Liver (tissue), 9 donors: ENCODE data around the gene KIF6. TPM values are rescaled to one million over a fixed set of nuclear protein-coding genes. Genes with fewer than 3 reads are reported as not detected.

Experiments used
- DNase-seq: peaks from one replicate; pipeline ENCODE4 v3.0.0-alpha.2; 2017; ENCODE audit warnings: low spot score
- H3K27ac ChIP-seq, 2 donors: one replicate each; pipeline ENCODE4 v1.7.0; 2013; ENCODE audit warnings: inconsistent platforms in 2 of 2, low read length in 2 of 2, control low read depth in 1 of 2, low read depth in 1 of 2, mild to moderate bottlenecking in 1 of 2
- H3K27me3 ChIP-seq, 4 donors: one replicate each; pipeline versions ENCODE4 v1.6.1 to v1.7.0; 2013; ENCODE audit warnings: low read length in 3 of 4, inconsistent platforms in 1 of 4, mild to moderate bottlenecking in 1 of 4, moderate library complexity in 1 of 4; ENCODE audit not compliant: control insufficient read depth in 4 of 4, insufficient read depth in 4 of 4
- H3K36me3 ChIP-seq, 4 donors: one replicate each; pipeline versions ENCODE4 v1.6.1 to v1.7.0; 2013; ENCODE audit warnings: low read length in 3 of 4, mild to moderate bottlenecking in 3 of 4, low read depth in 1 of 4, moderate library complexity in 1 of 4; ENCODE audit not compliant: control insufficient read depth in 4 of 4, insufficient read depth in 3 of 4
- H3K4me1 ChIP-seq, 4 donors: one replicate each; pipeline versions ENCODE4 v1.6.1 to v1.7.0; 2013; ENCODE audit warnings: low read length in 3 of 4, mild to moderate bottlenecking in 3 of 4, moderate library complexity in 1 of 4; ENCODE audit not compliant: control insufficient read depth in 4 of 4, insufficient read depth in 4 of 4
- H3K4me3 ChIP-seq, 3 donors: one replicate each; pipeline versions ENCODE4 v1.6.1 to v1.7.0; 2013; ENCODE audit warnings: low read length in 3 of 3, control low read depth in 1 of 3, low read depth in 1 of 3, mild to moderate bottlenecking in 1 of 3
- H3K9ac ChIP-seq, 2 donors: one replicate each; pipeline ENCODE4 v1.7.0; 2013; ENCODE audit warnings: low read length in 2 of 2, mild to moderate bottlenecking in 2 of 2, moderate library complexity in 2 of 2, control low read depth in 1 of 2, low read depth in 1 of 2
- H3K9me3 ChIP-seq, 4 donors: one replicate each; pipeline versions ENCODE4 v1.6.1 to v1.7.0; 2013; ENCODE audit warnings: low read length in 3 of 4; ENCODE audit not compliant: control insufficient read depth in 4 of 4
- CTCF ChIP-seq: fragments of 150-350 bp; IDR thresholded peaks from 2 replicates; pipeline ENCODE4 v1.5.1; 2017; ENCODE audit warnings: improper control_type of control experiment, low read depth, low read length; ENCODE audit not compliant: missing input control
- EGR1 ChIP-seq, 2 donors: IDR thresholded peaks; 2 replicates each; pipeline ENCODE4 v1.6.1; 2016 to 2018; ENCODE audit warnings: antibody characterized with exemption in 2 of 2, low read depth in 2 of 2
- FOXA1 ChIP-seq: IDR thresholded peaks from 2 replicates; pipeline ENCODE4 v1.6.1; 2016; ENCODE audit warnings: antibody characterized with exemption
- FOXA2 ChIP-seq: IDR thresholded peaks from 2 replicates; pipeline ENCODE4 v1.6.1; 2016; ENCODE audit warnings: antibody characterized with exemption
- GABPA ChIP-seq, 2 donors: IDR thresholded peaks in 1 of 2; conservative IDR thresholded peaks in 1 of 2; 2 replicates each; pipeline ENCODE4 v1.6.1; 2016; ENCODE audit warnings: antibody characterized with exemption in 2 of 2, mild to moderate bottlenecking in 1 of 2, moderate library complexity in 1 of 2
- HNF4A ChIP-seq, 2 donors: conservative IDR thresholded peaks; 2 replicates each; pipeline ENCODE4 v1.6.1; 2016; ENCODE audit warnings: antibody characterized with exemption in 2 of 2, mild to moderate bottlenecking in 2 of 2
- HNF4G ChIP-seq: IDR thresholded peaks from 2 replicates; pipeline ENCODE4 v1.6.1; 2016; ENCODE audit warnings: antibody characterized with exemption
- JUND ChIP-seq, 2 donors: IDR thresholded peaks; 2 replicates each; pipeline ENCODE4 v1.6.1; 2016; ENCODE audit warnings: antibody characterized with exemption in 2 of 2
- NR2F2 ChIP-seq: IDR thresholded peaks from 2 replicates; pipeline ENCODE4 v1.6.1; 2016; ENCODE audit warnings: antibody characterized with exemption
- RAD21 ChIP-seq, 2 donors: IDR thresholded peaks; 2 replicates each; pipeline ENCODE4 v1.6.1; 2016; ENCODE audit warnings: antibody characterized with exemption in 2 of 2, mild to moderate bottlenecking in 2 of 2
- RXRA ChIP-seq, 2 donors: IDR thresholded peaks; 2 replicates each; pipeline ENCODE4 v1.6.1; 2017 to 2018; ENCODE audit warnings: antibody characterized with exemption in 2 of 2, mild to moderate bottlenecking in 1 of 2
- SP1 ChIP-seq: IDR thresholded peaks from 2 replicates; pipeline ENCODE4 v1.6.1; 2018; ENCODE audit warnings: antibody characterized with exemption, mild to moderate bottlenecking
- TAF1 ChIP-seq: conservative IDR thresholded peaks from 2 replicates; pipeline ENCODE4 v1.6.1; 2016; ENCODE audit warnings: antibody characterized with exemption, mild to moderate bottlenecking
- YY1 ChIP-seq: IDR thresholded peaks from 2 replicates; pipeline ENCODE4 v1.6.1; 2016; ENCODE audit warnings: antibody characterized with exemption, mild to moderate bottlenecking
- ZBTB33 ChIP-seq: IDR thresholded peaks from 2 replicates; pipeline ENCODE4 v1.6.1; 2016; ENCODE audit warnings: antibody characterized with exemption
- WGBS: extraction: QIAGEN DNeasy Blood & Tissue Kit; methylation state at CpG from one replicate; pipeline ENCODE4 v1.1.7; 2013; 5-methylcytosine and 5-hydroxymethylcytosine counted together
- polyA plus RNA-seq, 2 donors: library from polyadenylated mRNA; stranded (reverse) in 1 of 2; unstranded in 1 of 2; fragments of 200-250 nt in 1 of 2; fragments of >200 nt in 1 of 2; fragmentation: Nextera tagmentation in 1 of 2; extraction: Ambion mirVana in 1 of 2; gene quantifications; one replicate each; pipeline versions ENCODE4 v1.2.1 to v1.2.3, GENCODE V29; 2013 to 2015
- total RNA-seq, 2 donors: library from RNA; depleted of rRNA; stranded (reverse); fragments of >200 nt; gene quantifications; one replicate each; pipeline ENCODE4 v1.2.3, GENCODE V29; 2014
- TF ChIP-seq, protein P1 (sequence below): IDR thresholded peaks from 2 replicates; pipeline ENCODE4 v1.6.1; 2016; ENCODE audit warnings: antibody characterized with exemption
- TF ChIP-seq, protein P2 (sequence below): IDR thresholded peaks from 2 replicates; pipeline ENCODE4 v1.6.1; 2016; ENCODE audit warnings: antibody characterized with exemption
- TF ChIP-seq, protein P3 (sequence below): IDR thresholded peaks from 2 replicates; pipeline ENCODE4 v1.6.1; 2016; ENCODE audit warnings: antibody characterized with exemption, mild to moderate bottlenecking
- donor health status: healthy.
- donor health status: healthy.
- donor health status: healthy.
- donor health status: healthy.
- donor health status: healthy.

KIF6 gene
- total and polyA plus RNA-seq, 4 donors: 0.17 to 7.5 (median 0.29) TPM

DNA sequence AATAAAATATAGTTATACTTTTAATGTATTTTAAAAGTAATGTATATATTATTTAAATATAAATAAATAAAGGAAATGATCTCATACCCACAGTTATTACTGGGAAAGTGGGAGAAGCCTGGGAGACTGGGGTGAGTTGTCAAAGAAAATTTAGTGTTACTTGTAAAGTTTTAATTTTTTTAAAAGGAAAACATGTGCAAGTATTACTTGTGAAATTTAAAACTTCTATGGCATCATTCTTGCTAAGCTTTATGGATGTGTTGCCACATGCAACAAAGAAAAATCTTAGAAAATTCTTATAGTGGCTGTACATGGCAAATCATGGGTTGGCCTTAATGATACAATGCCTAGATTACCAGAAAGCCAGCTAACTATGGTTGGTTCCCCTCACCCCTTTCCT, 208.7 kb downstream of the KIF6 start:
- no peaks in the 10 kb centered on the region for H3K4me1 ChIP-seq
- H3K36me3 ChIP-seq: no peaks in the 10 kb centered on the region
- no peak overlapping the region for H3K9ac ChIP-seq
- no peaks in the 10 kb centered on the region for H3K9me3 ChIP-seq
- no peak for TF ChIP-seq JUND (IDR thresholded peaks at IDR 0.05)
- TF ChIP-seq, protein P1, sequence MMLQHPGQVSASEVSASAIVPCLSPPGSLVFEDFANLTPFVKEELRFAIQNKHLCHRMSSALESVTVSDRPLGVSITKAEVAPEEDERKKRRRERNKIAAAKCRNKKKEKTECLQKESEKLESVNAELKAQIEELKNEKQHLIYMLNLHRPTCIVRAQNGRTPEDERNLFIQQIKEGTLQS: no peak
- TF ChIP-seq CTCF: no peak
- TF ChIP-seq, protein P2, sequence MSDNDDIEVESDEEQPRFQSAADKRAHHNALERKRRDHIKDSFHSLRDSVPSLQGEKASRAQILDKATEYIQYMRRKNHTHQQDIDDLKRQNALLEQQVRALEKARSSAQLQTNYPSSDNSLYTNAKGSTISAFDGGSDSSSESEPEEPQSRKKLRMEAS: no peak
- TF ChIP-seq FOXA1: no peak
- TF ChIP-seq NR2F2: no peak
- TF ChIP-seq HNF4A (conservative IDR thresholded peaks at IDR 0.05): no peak
- TF ChIP-seq ZBTB33: no peak
- no peak for TF ChIP-seq RAD21 (IDR thresholded peaks at IDR 0.05)
- TF ChIP-seq RXRA (IDR thresholded peaks at IDR 0.05): no peak
- no peak for TF ChIP-seq SP1
- TF ChIP-seq YY1: no peak
- TF ChIP-seq HNF4G: no peak
- H3K4me3 ChIP-seq: no peak overlapping the region
- no peak for DNase-seq
- H3K27ac ChIP-seq: no peak overlapping the region
- no peaks in the 10 kb centered on the region for H3K27me3 ChIP-seq

- Histone ChIP-seq H3K27me3 (no peaks in the 10 kb centered on the region), H3K27ac (no peak overlapping the region), H3K4me1 (no peaks in the 10 kb centered on the region), H3K36me3 (no peaks in the 10 kb centered on the region), H3K9ac (no peak overlapping the region), H3K4me3 (no peak overlapping the region), H3K9me3 (no peaks in the 10 kb centered on the region)
- WGBS: 88% methylated on average over 4 of the region's 4 CpGs
- DNase-seq: no peak
- TF ChIP-seq RAD21 (IDR thresholded peaks at IDR 0.05): no peak
- TF ChIP-seq, protein P3, sequence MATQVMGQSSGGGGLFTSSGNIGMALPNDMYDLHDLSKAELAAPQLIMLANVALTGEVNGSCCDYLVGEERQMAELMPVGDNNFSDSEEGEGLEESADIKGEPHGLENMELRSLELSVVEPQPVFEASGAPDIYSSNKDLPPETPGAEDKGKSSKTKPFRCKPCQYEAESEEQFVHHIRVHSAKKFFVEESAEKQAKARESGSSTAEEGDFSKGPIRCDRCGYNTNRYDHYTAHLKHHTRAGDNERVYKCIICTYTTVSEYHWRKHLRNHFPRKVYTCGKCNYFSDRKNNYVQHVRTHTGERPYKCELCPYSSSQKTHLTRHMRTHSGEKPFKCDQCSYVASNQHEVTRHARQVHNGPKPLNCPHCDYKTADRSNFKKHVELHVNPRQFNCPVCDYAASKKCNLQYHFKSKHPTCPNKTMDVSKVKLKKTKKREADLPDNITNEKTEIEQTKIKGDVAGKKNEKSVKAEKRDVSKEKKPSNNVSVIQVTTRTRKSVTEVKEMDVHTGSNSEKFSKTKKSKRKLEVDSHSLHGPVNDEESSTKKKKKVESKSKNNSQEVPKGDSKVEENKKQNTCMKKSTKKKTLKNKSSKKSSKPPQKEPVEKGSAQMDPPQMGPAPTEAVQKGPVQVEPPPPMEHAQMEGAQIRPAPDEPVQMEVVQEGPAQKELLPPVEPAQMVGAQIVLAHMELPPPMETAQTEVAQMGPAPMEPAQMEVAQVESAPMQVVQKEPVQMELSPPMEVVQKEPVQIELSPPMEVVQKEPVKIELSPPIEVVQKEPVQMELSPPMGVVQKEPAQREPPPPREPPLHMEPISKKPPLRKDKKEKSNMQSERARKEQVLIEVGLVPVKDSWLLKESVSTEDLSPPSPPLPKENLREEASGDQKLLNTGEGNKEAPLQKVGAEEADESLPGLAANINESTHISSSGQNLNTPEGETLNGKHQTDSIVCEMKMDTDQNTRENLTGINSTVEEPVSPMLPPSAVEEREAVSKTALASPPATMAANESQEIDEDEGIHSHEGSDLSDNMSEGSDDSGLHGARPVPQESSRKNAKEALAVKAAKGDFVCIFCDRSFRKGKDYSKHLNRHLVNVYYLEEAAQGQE: no peak
- TF ChIP-seq GABPA (IDR thresholded peaks at IDR 0.05 in 1 of 2, conservative IDR thresholded peaks at IDR 0.05 in 1 of 2): no peak
- TF ChIP-seq NR2F2: no peak
- no peak for TF ChIP-seq HNF4A (conservative IDR thresholded peaks at IDR 0.05)
- no peak for TF ChIP-seq ZBTB33
- TF ChIP-seq, protein P2: no peak
- no peak for TF ChIP-seq YY1
- no peak for TF ChIP-seq TAF1
- TF ChIP-seq HNF4G: no peak
- no peak for TF ChIP-seq EGR1 (IDR thresholded peaks at IDR 0.05; ENCODE audit: low read depth in 2 of 2)
- no peak for TF ChIP-seq FOXA2
- TF ChIP-seq JUND (IDR thresholded peaks at IDR 0.05): no peak
- TF ChIP-seq, protein P1: no peak
- no peak for TF ChIP-seq RXRA (IDR thresholded peaks at IDR 0.05)
- TF ChIP-seq CTCF: no peak
- TF ChIP-seq SP1: no peak
- no peak for TF ChIP-seq FOXA1
Observed at GRCh38 chr6:39515471-39515870, 209.7 kb downstream of the KIF6 start.
